H9 (cell line): Measurements from ENCODE around the gene WDR83. TPM values are rescaled to one million over a fixed set of nuclear protein-coding genes. Genes with fewer than 3 reads are reported as not detected.
A peak's percentile ranks its signal among the peaks of the same experiment; 100 is the strongest.

Experiments
- DNase-seq: peaks from one replicate; pipeline ENCODE4 v3.0.0-alpha.2; 2017
- H2AFZ ChIP-seq: one replicate; pipeline ENCODE4 v1.6.1; 2013; ENCODE audit warnings: mild to moderate bottlenecking, low read length, control low read depth, moderate library complexity
- H2AK5ac ChIP-seq: 2 replicates; pipeline ENCODE4 v1.6.1; 2013; ENCODE audit warnings: low read length, control low read depth, mixed read lengths; ENCODE audit not compliant: insufficient read length
- H2BK120ac ChIP-seq: one replicate; pipeline ENCODE4 v1.6.1; 2013; ENCODE audit warnings: low read depth, mild to moderate bottlenecking, low read length, control low read depth, inconsistent platforms; ENCODE audit not compliant: poor library complexity, severe bottlenecking
- H2BK12ac ChIP-seq: 2 replicates; pipeline ENCODE4 v1.6.1; 2013; ENCODE audit warnings: low read length, control low read depth, mixed read lengths, low read depth; ENCODE audit not compliant: insufficient read length
- H2BK15ac ChIP-seq: 2 replicates; pipeline ENCODE4 v1.6.1; 2013; ENCODE audit warnings: low read depth, low read length, control low read depth
- H2BK20ac ChIP-seq: one replicate; pipeline ENCODE4 v1.6.1; 2013; ENCODE audit warnings: low read depth, mild to moderate bottlenecking, low read length, control low read depth, inconsistent platforms; ENCODE audit not compliant: poor library complexity, severe bottlenecking
- H2BK5ac ChIP-seq: 2 replicates; pipeline ENCODE4 v1.6.1; 2013; ENCODE audit warnings: low read length, control low read depth, mixed read lengths; ENCODE audit not compliant: insufficient read length
- H3K14ac ChIP-seq: 2 replicates; pipeline ENCODE4 v1.6.1; 2013; ENCODE audit warnings: low read length, control low read depth; ENCODE audit not compliant: insufficient read depth
- H3K18ac ChIP-seq: 2 replicates; pipeline ENCODE4 v1.6.1; 2013; ENCODE audit warnings: low read depth, mild to moderate bottlenecking, mixed read lengths, low read length, control low read depth; ENCODE audit not compliant: insufficient read length
- H3K23ac ChIP-seq: 2 replicates; pipeline ENCODE4 v1.6.1; 2013; ENCODE audit warnings: low read length, control low read depth, mixed read lengths, low read depth; ENCODE audit not compliant: insufficient read length
- H3K23me2 ChIP-seq: 2 replicates; pipeline ENCODE4 v1.6.1; 2013; ENCODE audit warnings: low read depth, mild to moderate bottlenecking, mixed read lengths, low read length, control low read depth; ENCODE audit not compliant: insufficient read length, poor library complexity, severe bottlenecking
- H3K27ac ChIP-seq: 2 replicates; pipeline ENCODE4 v1.5.1; 2013; ENCODE audit warnings: low read length, control low read depth, mixed read lengths, low read depth; ENCODE audit not compliant: insufficient read length
- H3K27me3 ChIP-seq: 2 replicates; pipeline ENCODE4 v1.6.1; 2013; ENCODE audit warnings: low read length, control low read depth, inconsistent platforms; ENCODE audit not compliant: insufficient read depth
- H3K4ac ChIP-seq: 2 replicates; pipeline ENCODE4 v1.6.1; 2013; ENCODE audit warnings: low read depth, mild to moderate bottlenecking, control low read depth, inconsistent platforms, low read length, moderate library complexity
- H3K4me1 ChIP-seq: 2 replicates; pipeline ENCODE4 v1.6.1; 2013; ENCODE audit warnings: low read length, control low read depth, inconsistent platforms; ENCODE audit not compliant: insufficient read depth
- H3K4me2 ChIP-seq: 2 replicates; pipeline ENCODE4 v1.6.1; 2013; ENCODE audit warnings: low read length, control low read depth, mixed read lengths; ENCODE audit not compliant: insufficient read length, insufficient read depth
- H3K56ac ChIP-seq: 2 replicates; pipeline ENCODE4 v1.6.1; 2013; ENCODE audit warnings: low read depth, mild to moderate bottlenecking, mixed read lengths, low read length, control low read depth; ENCODE audit not compliant: insufficient read length
- H3K79me1 ChIP-seq: 2 replicates; pipeline ENCODE4 v1.6.1; 2013; ENCODE audit warnings: low read depth, mild to moderate bottlenecking, moderate library complexity, low read length, control low read depth, inconsistent platforms; ENCODE audit not compliant: insufficient read depth, poor library complexity, severe bottlenecking
- H3K79me2 ChIP-seq: 2 replicates; pipeline ENCODE4 v1.6.1; 2013; ENCODE audit warnings: low read length, control low read depth, inconsistent platforms; ENCODE audit not compliant: insufficient read depth
- H3K9ac ChIP-seq: 2 replicates; pipeline ENCODE4 v1.6.1; 2013; ENCODE audit warnings: low read length, control low read depth, mixed read lengths; ENCODE audit not compliant: insufficient read length; ENCODE audit errors: extremely low read depth
- H3K9me3 ChIP-seq: one replicate; pipeline ENCODE4 v1.6.1; 2013; ENCODE audit warnings: low read depth, low read length, inconsistent platforms; ENCODE audit not compliant: control insufficient read depth
- H3T11ph ChIP-seq: one replicate; pipeline ENCODE4 v1.6.1; 2013; ENCODE audit warnings: mild to moderate bottlenecking, low read length, control low read depth, inconsistent platforms
- H4K20me1 ChIP-seq: one replicate; pipeline ENCODE4 v1.6.1; 2013; ENCODE audit not compliant: control insufficient read depth, insufficient read length, insufficient read depth
- H4K5ac ChIP-seq: 2 replicates; pipeline ENCODE4 v1.6.1; 2013; ENCODE audit warnings: low read depth, mild to moderate bottlenecking, mixed read lengths, low read length, control low read depth; ENCODE audit not compliant: insufficient read length
- H4K8ac ChIP-seq: replicated peaks from 2 replicates; pipeline ENCODE4 v1.6.1; 2013; ENCODE audit warnings: low read length, control low read depth, mixed read lengths, low read depth; ENCODE audit not compliant: insufficient read length
- H4K91ac ChIP-seq: 2 replicates; pipeline ENCODE4 v1.6.1; 2013; ENCODE audit warnings: low read depth, mild to moderate bottlenecking, moderate library complexity, mixed read lengths, low read length, control low read depth; ENCODE audit not compliant: insufficient read length
- H3K27ac Mint-ChIP-seq, 3 experiments: 2 replicates in 2 of 3; 3 replicates in 1 of 3; pipeline ENCODE4 v1.8.0; 2020 to 2021; ENCODE audit warnings: mixed read lengths in 3 of 3, mild to moderate bottlenecking in 1 of 3, moderate library complexity in 1 of 3
- H3K27me3 Mint-ChIP-seq: 2 replicates; pipeline ENCODE4 v1.8.0; 2021; ENCODE audit warnings: low read depth, mild to moderate bottlenecking, moderate library complexity, mixed read lengths
- H3K36me3 Mint-ChIP-seq, 3 experiments: 2 replicates in 2 of 3; 3 replicates in 1 of 3; pipeline ENCODE4 v1.8.0; 2020 to 2021; ENCODE audit warnings: low read depth in 3 of 3, mixed read lengths in 3 of 3; ENCODE audit not compliant: insufficient read depth in 1 of 3
- H3K4me1 Mint-ChIP-seq, 2 experiments: 2 replicates each; pipeline ENCODE4 v1.8.0; 2020; ENCODE audit warnings: mixed read lengths in 2 of 2
- H3K4me3 Mint-ChIP-seq, 2 experiments: 2 replicates in 1 of 2; 3 replicates in 1 of 2; pipeline ENCODE4 v1.8.0; 2020 to 2021; ENCODE audit warnings: mild to moderate bottlenecking in 2 of 2, mixed read lengths in 2 of 2, moderate library complexity in 1 of 2
- H3K9me3 Mint-ChIP-seq, 2 experiments: 2 replicates in 1 of 2; 3 replicates in 1 of 2; pipeline ENCODE4 v1.8.0; 2020; ENCODE audit warnings: mild to moderate bottlenecking in 2 of 2, mixed read lengths in 2 of 2, moderate library complexity in 1 of 2
- WGBS: extraction: QIAGEN DNeasy Blood & Tissue Kit; methylation state at CpG from one replicate; pipeline ENCODE4 v1.1.7; 2013; ENCODE audit warnings: missing lambda C conversion rate, low lambda C conversion rate, mixed read lengths; ENCODE audit not compliant: insufficient read length; ENCODE audit errors: extremely low coverage; 5-methylcytosine and 5-hydroxymethylcytosine counted together
- total RNA-seq: library from RNA; stranded (reverse); gene quantifications from 2 replicates; pipeline ENCODE4 v1.2.1, GENCODE V29; 2021
- TF ChIP-seq, protein P1 (sequence below): fragments of 200-600 bp; sonication (generic); conservative IDR thresholded peaks from 3 replicates; pipeline ENCODE4 v1.8.0; 2021; ENCODE audit warnings: antibody characterized with exemption, mild to moderate bottlenecking

Gene WDR83
- total RNA-seq, 1 experiment from 2014 or later, result 21.0 TPM

DNA sequence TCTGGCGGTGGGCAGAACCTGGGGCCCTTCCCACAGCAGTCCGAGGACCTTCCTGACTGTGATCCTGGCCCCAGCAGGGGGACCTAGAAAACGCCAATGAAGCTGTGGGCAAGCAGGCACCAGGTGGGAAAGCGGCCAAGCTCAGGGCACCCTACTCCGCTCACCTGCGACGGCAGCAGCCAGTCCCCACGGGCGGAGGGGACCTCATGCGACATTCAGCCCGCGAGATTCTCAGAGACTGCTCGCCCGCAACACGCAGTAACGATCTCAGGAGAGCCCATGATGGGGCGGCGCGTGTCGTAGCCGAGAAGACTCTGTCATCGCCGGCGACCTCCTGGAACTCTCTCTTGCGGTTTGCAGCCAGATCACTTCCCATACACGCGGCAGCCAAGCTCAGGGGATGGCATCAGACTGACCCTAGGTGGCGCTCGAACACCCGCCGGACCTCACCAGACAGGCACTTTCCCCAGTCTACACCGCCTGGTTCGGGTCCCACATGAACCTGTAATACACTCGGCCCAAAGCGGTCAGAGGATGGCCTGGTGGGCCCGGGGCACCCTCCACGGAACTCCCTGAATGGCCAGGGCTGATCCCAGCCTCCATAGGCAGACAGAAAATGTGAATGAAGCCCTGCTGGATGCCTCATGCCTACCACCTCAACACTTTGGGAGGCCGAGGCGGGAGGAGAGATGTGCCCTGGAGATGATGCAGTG is 26.6 kb upstream of the WDR83 start:
- H2BK15ac ChIP-seq, result no peak overlapping the region
- H2AFZ ChIP-seq, result no peak overlapping the region
- H2BK120ac ChIP-seq, result no peak overlapping the region
- H3K27ac ChIP-seq, result no peak overlapping the region
- H3K56ac ChIP-seq, result no peak overlapping the region
- peak overlapping the region; percentile 23 for H3K9ac ChIP-seq
- no peak overlapping the region for H2BK5ac ChIP-seq
- no peaks in the 10 kb centered on the region for H3K27me3 ChIP-seq
- no peak overlapping the region for H4K8ac ChIP-seq
- no peak overlapping the region for H3K23ac ChIP-seq
- no CpG with 5 or more reads among the region's 39 CpGs for WGBS
- no peak overlapping the region for H4K5ac ChIP-seq
- peak overlapping the region; percentile 32 for H3K4me2 ChIP-seq
- TF ChIP-seq, protein P1, sequence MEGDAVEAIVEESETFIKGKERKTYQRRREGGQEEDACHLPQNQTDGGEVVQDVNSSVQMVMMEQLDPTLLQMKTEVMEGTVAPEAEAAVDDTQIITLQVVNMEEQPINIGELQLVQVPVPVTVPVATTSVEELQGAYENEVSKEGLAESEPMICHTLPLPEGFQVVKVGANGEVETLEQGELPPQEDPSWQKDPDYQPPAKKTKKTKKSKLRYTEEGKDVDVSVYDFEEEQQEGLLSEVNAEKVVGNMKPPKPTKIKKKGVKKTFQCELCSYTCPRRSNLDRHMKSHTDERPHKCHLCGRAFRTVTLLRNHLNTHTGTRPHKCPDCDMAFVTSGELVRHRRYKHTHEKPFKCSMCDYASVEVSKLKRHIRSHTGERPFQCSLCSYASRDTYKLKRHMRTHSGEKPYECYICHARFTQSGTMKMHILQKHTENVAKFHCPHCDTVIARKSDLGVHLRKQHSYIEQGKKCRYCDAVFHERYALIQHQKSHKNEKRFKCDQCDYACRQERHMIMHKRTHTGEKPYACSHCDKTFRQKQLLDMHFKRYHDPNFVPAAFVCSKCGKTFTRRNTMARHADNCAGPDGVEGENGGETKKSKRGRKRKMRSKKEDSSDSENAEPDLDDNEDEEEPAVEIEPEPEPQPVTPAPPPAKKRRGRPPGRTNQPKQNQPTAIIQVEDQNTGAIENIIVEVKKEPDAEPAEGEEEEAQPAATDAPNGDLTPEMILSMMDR, result peak; percentile 94
- Mint-ChIP-seq H3K36me3 (peaks cover 0 to 2% (median 2%) of the 10 kb centered on the region in 3 experiments; a peak in 1 of 7 replicates), H3K27me3 (peaks cover 11% of the 10 kb centered on the region), H3K4me3 (peak overlapping the region; percentile 62 to 74), H3K9me3 (peaks cover 3 to 4% of the 10 kb centered on the region in 2 experiments; a peak in 4 of 5 replicates), H3K27ac (peak overlapping the region in 1 of 3 experiments; percentile 44; a peak in 2 of 7 replicates), H3K4me1 (peaks cover 2 to 3% of the 10 kb centered on the region in 2 experiments; a peak in 1 of 4 replicates)
- no peak overlapping the region for H2BK20ac ChIP-seq
- H2BK12ac ChIP-seq, result no peak overlapping the region
- no peaks in the 10 kb centered on the region for H3K4me1 ChIP-seq
- H3K23me2 ChIP-seq, result peaks cover 4% of the 10 kb centered on the region
- H3K18ac ChIP-seq, result peak overlapping the region; percentile 69
- H3K14ac ChIP-seq, result peak overlapping the region; percentile 42
- no peak overlapping the region for H3K4ac ChIP-seq
- no peaks in the 10 kb centered on the region for H3K9me3 ChIP-seq
- no peaks in the 10 kb centered on the region for H3K79me1 ChIP-seq
- no peaks in the 10 kb centered on the region for H4K20me1 ChIP-seq
- peak; percentile 92 for DNase-seq
- no peak overlapping the region for H3T11ph ChIP-seq
- no peak overlapping the region for H2AK5ac ChIP-seq
- H3K79me2 ChIP-seq, result no peaks in the 10 kb centered on the region
- H4K91ac ChIP-seq, result no peak overlapping the region
